Stimulated activated CD4-positive, alpha-beta T cell treated with anti-CD3 and anti-CD28 coated beads, Interleukin-12 subunit alpha, Interleukin-12 subunit beta, amount 100 ng/mL, for 24 hours (primary cell): Measurements from ENCODE around the gene PTPRD.

Source experiments
- DNase-seq, 2 experiments: peaks; one replicate each; pipeline ENCODE4 v3.0.0-alpha.2; 2020; ENCODE audit warnings: low read depth in 2 of 2

The PTPRD gene

GRCh38 chr9:8864545-8864896 is 1748.3 kb downstream of the PTPRD start:
- no peak for DNase-seq

- DNase-seq, result no peak
Observed at GRCh38 chr9:8863886-8864544, 1748.8 kb downstream of the PTPRD start.

DNA sequence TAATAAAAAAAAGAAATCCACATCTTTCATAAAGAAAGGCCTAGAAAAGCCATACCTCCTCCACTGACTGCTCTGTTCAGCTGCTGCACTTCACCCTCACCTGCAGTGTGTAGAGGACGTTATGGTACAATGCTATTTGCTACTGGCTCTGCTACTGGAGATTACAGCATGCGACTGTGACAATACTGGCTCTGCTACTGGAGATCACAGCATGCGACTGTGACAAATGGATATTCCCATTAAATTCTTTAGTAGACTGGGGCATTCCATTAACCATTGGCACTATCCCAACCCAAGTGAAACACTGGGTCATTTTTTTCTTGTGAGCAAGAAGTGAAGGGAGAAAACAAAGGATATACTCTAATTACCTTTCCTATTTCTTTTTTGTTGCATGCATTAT is 1749.7 kb downstream of the PTPRD start:
- DNase-seq, result no peak

DNA sequence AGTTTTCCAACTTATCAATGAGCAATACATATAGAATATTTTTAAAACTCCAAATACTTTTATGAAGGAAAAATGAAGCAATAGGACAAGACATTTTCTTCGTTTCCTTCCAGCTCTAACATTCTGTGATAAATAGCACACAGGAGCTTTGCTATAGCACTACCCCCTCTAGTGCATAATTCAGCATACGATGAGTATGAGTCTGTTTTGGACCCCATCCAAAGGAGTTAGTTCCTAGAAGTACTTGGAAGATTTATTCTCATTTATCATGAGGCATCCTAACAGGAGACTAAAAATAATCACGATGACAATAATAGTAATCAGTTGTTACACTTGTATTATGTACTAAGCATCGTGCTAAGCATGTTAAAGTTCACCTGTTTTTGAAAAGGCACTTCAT is 1751.9 kb downstream of the PTPRD start:
- no peak for DNase-seq

DNA sequence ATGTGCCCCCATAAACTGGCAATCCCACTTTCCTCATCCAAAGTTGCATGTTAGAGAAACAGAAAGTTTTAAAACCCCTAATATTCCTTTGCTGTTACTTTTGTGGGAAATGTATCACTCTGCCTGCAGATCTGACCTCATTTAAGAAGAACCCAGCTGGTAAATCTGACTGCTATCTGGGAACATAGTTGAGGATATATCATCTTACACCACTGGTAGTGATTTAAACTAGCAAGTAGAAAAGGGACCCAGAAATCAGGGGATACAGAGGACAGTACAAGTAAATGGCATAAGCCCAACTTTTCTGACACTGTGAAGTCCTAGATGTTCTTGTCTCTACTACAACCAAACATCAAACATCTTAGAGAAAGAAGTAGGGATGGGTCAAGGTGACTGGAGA is 1752.7 kb downstream of the PTPRD start:
- DNase-seq, result no peak

DNA sequence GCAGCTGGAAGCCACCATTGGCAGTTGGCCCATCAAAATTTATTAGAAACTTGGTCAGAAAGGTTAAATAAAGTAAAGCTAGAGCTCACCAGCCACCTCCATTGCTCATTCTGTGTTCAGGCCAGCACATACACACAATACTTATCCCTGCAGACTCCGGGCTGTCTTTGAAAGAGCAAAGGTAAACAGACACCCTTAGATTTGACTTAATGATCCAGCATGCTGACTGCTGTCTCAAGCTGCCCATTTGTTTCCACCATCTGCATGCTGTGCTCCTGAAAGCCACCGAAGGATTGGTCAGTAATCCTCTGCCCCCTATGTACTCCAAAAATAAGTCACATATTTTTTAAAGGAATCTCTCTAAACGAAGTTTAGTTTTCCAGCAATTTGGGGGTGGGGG is 1753.4 kb downstream of the PTPRD start:
- DNase-seq, result no peak

DNA sequence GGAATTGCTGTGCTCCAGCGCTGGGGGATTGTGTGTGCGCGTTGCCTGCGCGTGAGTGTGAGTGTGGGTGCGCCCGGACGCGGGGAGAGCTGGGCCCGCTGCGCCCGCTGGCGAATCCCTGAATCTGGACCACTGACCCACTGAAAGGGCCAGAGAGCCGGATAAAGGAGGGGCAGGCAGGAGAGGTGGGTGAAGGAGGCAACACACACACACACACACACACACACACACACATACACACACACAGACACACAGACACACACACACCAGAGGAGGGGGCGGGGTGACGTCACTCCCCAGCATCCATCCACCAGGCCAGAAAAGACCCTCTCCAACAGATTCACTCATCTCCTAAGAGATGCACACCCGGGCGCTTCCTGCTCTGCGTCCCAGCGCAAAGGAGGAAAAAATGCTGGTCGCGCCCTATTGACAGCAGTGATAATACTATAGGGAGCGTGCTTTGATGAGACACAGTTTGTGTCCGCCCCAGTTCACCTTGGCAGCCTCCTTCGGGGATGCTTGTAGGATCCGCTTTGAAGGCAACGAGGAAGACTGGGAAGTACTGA is 1754.1 kb downstream of the PTPRD start:
- DNase-seq, result no peak

DNA sequence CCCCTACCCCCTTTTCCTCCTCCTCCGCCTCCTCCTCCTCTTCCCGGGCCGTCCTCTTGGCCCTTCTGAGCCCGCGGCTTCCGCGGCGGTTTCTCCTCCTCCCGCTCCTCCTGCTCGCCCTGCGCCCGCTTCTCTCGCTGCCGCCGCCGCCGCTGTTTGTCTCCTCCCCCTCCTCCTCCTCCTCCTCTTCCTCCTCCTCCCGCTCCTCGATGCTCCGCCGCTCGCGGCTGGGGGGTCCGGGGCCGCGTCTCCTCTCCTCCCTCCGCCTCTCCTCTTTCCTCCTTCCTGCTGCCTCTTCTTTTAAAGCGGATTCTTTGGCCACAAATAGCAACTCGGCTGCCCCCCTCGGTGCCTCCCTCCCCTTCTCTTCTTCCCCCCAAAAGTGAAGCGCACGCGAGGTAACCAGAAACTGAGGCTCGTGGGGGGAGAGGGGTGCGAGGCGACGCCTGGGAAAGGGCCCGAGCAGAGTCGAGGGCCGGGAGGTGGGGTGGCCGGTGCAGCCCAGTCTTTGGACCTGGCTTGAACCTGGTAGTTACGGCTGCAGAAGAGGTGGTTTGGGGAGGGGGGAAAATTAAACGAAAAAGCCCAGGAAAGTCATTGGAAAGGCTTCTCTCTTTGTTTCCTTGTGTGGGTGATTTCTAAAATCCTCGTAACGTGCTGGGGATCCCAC is 1754.7 kb downstream of the PTPRD start:
- DNase-seq, result peak in 1 of 2 experiments; percentile 2

DNA sequence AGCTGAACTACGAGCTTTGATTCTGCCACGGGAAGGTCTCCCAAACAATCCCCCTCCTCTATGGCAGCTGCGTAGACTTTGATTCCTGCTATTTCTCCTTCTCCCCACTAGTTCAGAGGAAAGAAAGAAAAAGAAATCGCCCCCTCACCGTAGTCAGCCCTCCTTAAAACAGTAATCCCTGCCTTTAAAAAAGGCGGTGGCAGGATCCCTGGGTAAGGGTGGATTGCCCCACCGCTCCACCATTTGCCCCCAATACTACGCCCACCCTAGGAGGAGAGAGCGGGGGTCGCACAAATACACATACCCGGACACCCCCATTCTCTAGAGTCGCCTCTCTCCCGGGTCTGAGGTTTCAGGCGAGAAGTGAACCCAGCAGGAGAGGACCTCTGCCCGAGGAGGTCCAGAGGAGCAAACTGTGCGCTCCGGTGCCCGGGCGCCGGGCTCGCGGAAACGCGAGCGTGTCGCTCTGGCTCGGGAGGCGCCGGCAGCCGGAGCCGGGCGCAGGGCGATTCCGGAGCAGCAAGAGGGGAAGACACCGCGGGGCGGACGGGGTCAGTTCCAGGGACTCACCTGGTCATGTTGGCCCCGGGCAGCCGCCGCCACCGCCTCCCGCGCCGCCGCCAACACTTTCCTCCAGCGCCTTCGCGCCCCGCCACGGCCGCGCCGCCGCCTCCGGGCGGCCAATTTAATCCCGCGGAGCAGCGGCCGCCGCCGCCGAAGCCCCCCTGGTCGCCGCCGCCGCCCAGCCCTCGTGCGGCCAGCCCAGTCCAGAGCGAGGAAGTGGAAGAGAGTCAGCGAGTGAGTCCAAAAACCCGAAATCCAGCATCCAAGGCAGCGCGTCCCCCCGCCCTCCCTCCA is 1755.5 kb downstream of the PTPRD start:
- peak in 1 of 2 experiments; percentile 2 for DNase-seq

- no peak for DNase-seq
Observed at GRCh38 chr9:8856396-8857067, 1756.3 kb downstream of the PTPRD start.

- DNase-seq, result no peak
Observed at GRCh38 chr9:8855046-8855445, 1757.8 kb downstream of the PTPRD start.

GRCh38 chr9:8852301-8852864 is 1760.4 kb downstream of the PTPRD start:
- DNase-seq, result no peak

GRCh38 chr9:8850914-8851313 is 1761.9 kb downstream of the PTPRD start:
- DNase-seq, result no peak

DNA sequence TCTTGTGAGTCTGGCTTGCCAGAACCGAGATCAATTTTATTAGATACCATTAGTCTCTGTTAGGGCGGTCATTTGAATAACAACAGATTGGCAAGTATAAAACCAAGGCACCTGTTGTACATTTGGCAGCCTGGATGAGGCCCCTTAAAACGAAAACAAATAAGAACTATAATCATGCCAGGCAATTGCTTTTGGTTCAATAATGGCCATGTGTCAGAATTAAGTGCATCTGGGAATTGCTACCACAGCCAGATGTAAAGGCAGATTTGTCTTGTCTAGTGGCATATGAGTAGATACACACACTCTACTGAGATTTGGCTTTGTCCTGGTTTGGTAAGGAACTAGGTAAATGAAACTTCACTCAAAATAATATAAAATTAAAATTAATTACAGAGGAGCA is 1767.0 kb downstream of the PTPRD start:
- DNase-seq, result no peak

GRCh38 chr9:8845376-8845775 is 1767.4 kb downstream of the PTPRD start:
- no peak for DNase-seq

DNA sequence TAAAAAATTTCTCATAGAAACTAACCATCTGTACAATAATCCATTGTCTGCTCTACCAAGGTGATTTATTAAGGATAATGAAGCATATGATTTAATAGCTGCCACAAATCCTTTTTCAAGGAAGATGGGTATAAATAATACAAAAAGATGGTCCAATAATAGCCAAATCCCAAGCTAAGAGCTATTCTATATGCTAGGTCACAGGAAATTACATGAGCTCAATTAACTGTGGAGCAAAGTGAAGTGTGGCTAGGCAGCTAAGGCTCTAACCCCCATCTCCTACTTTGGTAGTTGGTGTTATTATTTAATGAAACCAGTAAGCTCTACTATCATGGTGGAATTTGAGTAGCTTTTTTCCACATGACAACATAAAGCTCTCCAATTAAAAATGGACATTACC is 1768.3 kb downstream of the PTPRD start:
- no peak for DNase-seq

DNA sequence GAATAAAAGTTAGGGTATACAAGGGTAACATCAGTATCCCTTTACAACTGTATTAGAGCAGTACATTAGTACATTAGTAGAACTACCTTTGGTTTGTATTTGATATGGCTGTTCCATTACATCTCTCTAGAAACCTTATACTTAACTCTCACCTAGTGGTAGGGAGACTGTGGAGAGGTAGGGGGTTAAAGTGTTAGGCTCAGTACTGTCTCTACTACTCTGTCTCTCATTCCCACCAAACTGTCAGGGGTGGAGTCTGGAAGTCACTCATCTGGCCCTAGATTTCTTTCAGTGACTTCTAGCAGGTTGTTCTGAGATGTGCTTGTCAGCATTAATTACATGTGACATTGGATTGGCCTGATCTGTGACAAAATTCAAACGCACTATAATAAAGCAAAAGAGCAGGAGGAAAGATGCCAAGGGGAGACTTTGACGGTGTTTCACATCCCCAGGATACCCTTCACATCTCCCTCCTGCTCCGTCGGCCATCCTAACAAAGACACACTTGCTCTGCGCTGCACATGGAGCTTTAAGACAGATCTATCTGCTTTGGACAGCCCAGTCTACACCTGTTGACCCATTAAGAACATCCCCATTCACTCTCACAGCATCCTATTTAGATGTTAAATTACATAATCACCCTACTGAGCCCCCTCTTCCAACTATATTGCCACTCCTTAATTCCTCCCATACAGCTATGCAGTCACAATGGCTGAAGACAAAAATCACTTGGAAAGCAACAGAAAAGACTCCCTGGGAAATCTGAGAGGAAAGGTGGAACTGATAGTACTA is 1770.2 kb downstream of the PTPRD start:
- no peak for DNase-seq

- no peak for DNase-seq
Observed at GRCh38 chr9:8838136-8838535, 1774.7 kb downstream of the PTPRD start.

- no peak for DNase-seq
Observed at GRCh38 chr9:8835291-8835690, 1777.5 kb downstream of the PTPRD start.

DNA sequence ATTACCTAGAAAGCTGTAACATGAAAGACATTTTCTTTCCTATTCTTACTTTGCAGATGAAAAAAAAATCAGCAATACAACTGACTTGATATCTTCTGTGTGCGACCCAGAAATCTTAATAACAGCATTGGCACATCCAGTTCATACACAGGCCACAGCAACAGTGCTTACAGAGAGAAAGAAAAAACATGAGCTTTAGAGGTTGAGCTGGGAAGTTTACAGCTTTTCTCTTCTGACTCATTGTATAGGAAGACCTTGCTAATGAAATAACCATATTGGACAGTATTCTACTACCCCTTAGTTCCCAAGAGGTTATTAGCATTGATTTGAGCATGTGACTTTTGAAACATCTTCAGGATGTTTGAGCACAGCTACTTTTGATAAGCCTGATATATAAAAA is 1779.8 kb downstream of the PTPRD start:
- no peak for DNase-seq

DNA sequence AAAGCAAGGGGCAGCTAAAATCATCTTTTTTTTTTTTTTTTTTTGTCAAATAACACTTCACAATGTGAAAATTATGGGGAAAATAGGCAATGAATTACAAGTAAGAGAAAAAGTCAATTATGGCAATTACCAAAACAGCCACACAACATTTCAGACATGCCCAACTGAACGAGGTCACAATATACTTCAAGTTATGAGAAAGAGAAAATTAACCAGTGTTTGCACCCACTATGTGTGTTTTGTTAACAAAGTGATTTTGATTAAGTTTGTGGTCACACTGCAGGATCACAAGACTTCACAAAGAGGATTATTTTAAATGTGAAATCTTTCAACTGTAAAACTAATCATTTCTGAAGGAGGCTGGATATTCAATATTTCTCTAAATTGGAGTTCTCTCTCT is 1780.4 kb downstream of the PTPRD start:
- no peak for DNase-seq
